ENCODE data around the gene AGXT2.
A peak's percentile ranks its signal among the peaks of the same experiment; 100 is the strongest.

Gene AGXT2

GRCh38 chr5:34968258-34968657, 79.5 kb downstream of the AGXT2 start:
- no peak for DNase-seq (ENCODE audit: low spot score)

GRCh38 chr5:34967540-34967939, 80.2 kb downstream of the AGXT2 start:
- no peak for DNase-seq (ENCODE audit: low spot score)

GRCh38 chr5:34959323-34959722, 88.4 kb downstream of the AGXT2 start:
- DNase-seq (ENCODE audit: low spot score): no peak

- DNase-seq (ENCODE audit: low spot score): peak; percentile 49
Observed at GRCh38 chr5:34957857-34958690, 89.7 kb downstream of the AGXT2 start.

GRCh38 chr5:34957321-34957720, 90.4 kb downstream of the AGXT2 start:
- DNase-seq (ENCODE audit: low spot score): no peak
